ENCODE measurements around the gene HPSE2. TPM values are rescaled to one million over a fixed set of nuclear protein-coding genes. Genes with fewer than 3 reads are reported as not detected.
A peak's percentile ranks its signal among the peaks of the same experiment; 100 is the strongest.

Gene HPSE2
- total RNA-seq, 1 experiment from 2014 or later, result not detected

GRCh38 chr10:98467506-98468318, 767.9 kb downstream of the HPSE2 start:
- no peaks in the 10 kb centered on the region for H3K9me3 ChIP-seq (ENCODE audit: control insufficient read depth, insufficient read depth, low read depth, low read length)
- TF ChIP-seq REST (IDR thresholded peaks at IDR 0.05; ENCODE audit: insufficient read depth in 1 of 2, low read depth in 2 of 2, low read length in 1 of 2) (0 out of 4 replicates have a peak, but pooled peaks of 1 of the 2 experiments have one; percentile 52), CTCF (IDR thresholded peaks at IDR 0.05) (peak; percentile 92), POLR2AphosphoS5 (IDR thresholded peaks at IDR 0.05; ENCODE audit: low read depth, low read length) (no peak)
- peak overlapping the region; percentile 40 to 66 for H3K4me3 ChIP-seq (ENCODE audit: low read depth in 2 of 2, low read length in 2 of 2)
- in situ Hi-C loops (cut with HindIII; ENCODE audit: low pct_unique_long_range_greater_than_20kb, low sequenced_read_pairs) (no loop called here), intact Hi-C loops (cut with micrococcal nuclease; ENCODE audit: unreplicated experiment) (loop anchor here (1.0 to 2.0 kb wide), 4 partner anchors 197 to 809 kb away; no protein-coding TSS in a partner anchor)
- DNase-seq (ENCODE audit: low read depth, low spot score), result peak; percentile 67
- peak; percentile 99 for ATAC-seq
- H3K27me3 ChIP-seq (ENCODE audit: control insufficient read depth, insufficient read depth, low read length), result peaks cover 25% of the 10 kb centered on the region
- no peak overlapping the region for H3K27ac ChIP-seq (ENCODE audit: low read length)
- H3K4me1 ChIP-seq (ENCODE audit: control insufficient read depth, insufficient read depth, low read length), result peaks cover 4% of the 10 kb centered on the region; the same call in 1 of the 2 replicates
- CTCF ChIA-PET, result interaction anchor here (0.5 to 1.2 kb wide), 13 partner anchors 13 to 1083 kb away, joined by 3 to 12 read pairs (median 4); no protein-coding TSS in a partner anchor
- POLR2A ChIA-PET, result no interaction called here
- BruUV-seq (replicated peaks), result no TSS peak
- H3K36me3 ChIP-seq (ENCODE audit: control insufficient read depth, insufficient read depth, low read length), result no peaks in the 10 kb centered on the region; the same call in 1 of the 2 replicates

- in situ Hi-C loops (cut with HindIII; ENCODE audit: low pct_unique_long_range_greater_than_20kb, low sequenced_read_pairs) (no loop called here), intact Hi-C loops (cut with micrococcal nuclease; ENCODE audit: unreplicated experiment) (loop anchor here (2.0 kb wide), 3 partner anchors 578 to 810 kb away; no protein-coding TSS in a partner anchor)
- Histone ChIP-seq H3K36me3 (ENCODE audit: control insufficient read depth, insufficient read depth, low read length) (no peaks in the 10 kb centered on the region), H3K4me3 (ENCODE audit: low read depth in 2 of 2, low read length in 2 of 2) (no peak overlapping the region), H3K4me1 (ENCODE audit: control insufficient read depth, insufficient read depth, low read length) (peaks cover 4% of the 10 kb centered on the region; the same call in 1 of the 2 replicates), H3K27me3 (ENCODE audit: control insufficient read depth, insufficient read depth, low read length) (peaks cover 19% of the 10 kb centered on the region; the same call in 1 of the 2 replicates), H3K9me3 (ENCODE audit: control insufficient read depth, insufficient read depth, low read depth, low read length) (no peaks in the 10 kb centered on the region), H3K27ac (ENCODE audit: low read length) (no peak overlapping the region)
- DNase-seq (ENCODE audit: low read depth, low spot score) (no peak), ATAC-seq (peak; percentile 39)
- TF ChIP-seq POLR2AphosphoS5 (IDR thresholded peaks at IDR 0.05; ENCODE audit: low read depth, low read length) (no peak), SIN3A (IDR thresholded peaks at IDR 0.05; ENCODE audit: borderline replicate concordance, insufficient read depth, low read depth, low read length) (no peak), TCF7L2 (IDR thresholded peaks at IDR 0.05; ENCODE audit: low read depth, low read length) (no peak), CTCF (IDR thresholded peaks at IDR 0.05) (no peak), REST (IDR thresholded peaks at IDR 0.05; ENCODE audit: insufficient read depth in 1 of 2, low read depth in 2 of 2, low read length in 1 of 2) (no peak)
- ChIA-PET CTCF (interaction anchor here (0.6 to 1.2 kb wide), 12 partner anchors 12 to 1084 kb away, joined by 3 to 10 read pairs (median 4); no protein-coding TSS in a partner anchor), POLR2A (no interaction called here)
- BruUV-seq (replicated peaks), result no TSS peak
These were observed 768.7 kb downstream of the HPSE2 start for GRCh38 chr10:98466861-98467505.
